ENCODE results near the gene CHRM2.

Gene CHRM2

GRCh38 chr7:137038706-137039105 lies 170.3 kb downstream of the CHRM2 start:
- DNase-seq: no peak

GRCh38 chr7:137040745-137041144 lies 172.3 kb downstream of the CHRM2 start:
- no peak for DNase-seq

- DNase-seq: no peak
Measured at GRCh38 chr7:137045573-137045972, 177.1 kb downstream of the CHRM2 start.

GRCh38 chr7:137069249-137069963 lies 201.0 kb downstream of the CHRM2 start:
- no peak for DNase-seq

Data from bone marrow (tissue), 2 donors.